HepG2 (cell line): ENCODE data around the gene SH2D5. TPM values are rescaled to one million over a fixed set of nuclear protein-coding genes. Genes with fewer than 3 reads are reported as not detected.

Experiments used
- ASH2L ChIP-seq: fragments of 300-600, 200-600 bp; sonication (generic); IDR thresholded peaks from 2 replicates; pipeline ENCODE4 v1.7.0; 2017; ENCODE audit warnings: low read depth, mild to moderate bottlenecking, moderate library complexity, mixed read lengths, low read length; ENCODE audit not compliant: insufficient read length
- ATF3 ChIP-seq: sonication (generic); formaldehyde crosslinking; IDR thresholded peaks from 2 replicates; pipeline ENCODE4 v1.4.0; 2020; ENCODE audit warnings: missing genetic modification reagents
- BATF2 ChIP-seq: sonication (generic); formaldehyde crosslinking; IDR thresholded peaks from 2 replicates; pipeline ENCODE4 v1.8.0; 2022; ENCODE audit warnings: mild to moderate bottlenecking, missing genetic modification reagents, moderate library complexity
- CBX1 ChIP-seq: IDR thresholded peaks from one replicate; pipeline ENCODE4 v1.6.1; 2016; ENCODE audit warnings: antibody characterized with exemption, low read depth
- CENPBD1 ChIP-seq: sonication (generic); formaldehyde crosslinking; IDR thresholded peaks from 2 replicates; pipeline ENCODE4 v1.8.0; 2022; ENCODE audit warnings: missing genetic modification reagents, low read depth, mild to moderate bottlenecking, borderline replicate concordance
- EED ChIP-seq: sonication (generic); formaldehyde crosslinking; IDR thresholded peaks from 2 replicates; pipeline ENCODE4 v1.5.0; 2020; ENCODE audit warnings: mild to moderate bottlenecking, missing genetic modification reagents
- IRF9 ChIP-seq: sonication (generic); formaldehyde crosslinking; IDR thresholded peaks from 2 replicates; pipeline ENCODE4 v1.8.0; 2022; ENCODE audit warnings: missing genetic modification reagents, mild to moderate bottlenecking, borderline replicate concordance
- ISL2 ChIP-seq: sonication (generic); formaldehyde crosslinking; IDR thresholded peaks from 2 replicates; pipeline ENCODE4 v1.5.0; 2020; ENCODE audit warnings: missing genetic modification reagents
- MAFG ChIP-seq: sonication (generic); formaldehyde crosslinking; IDR thresholded peaks from 2 replicates; pipeline ENCODE4 v1.5.1; 2020; ENCODE audit warnings: mild to moderate bottlenecking, missing genetic modification reagents
- NFATC3 ChIP-seq: sonication (generic); formaldehyde crosslinking; IDR thresholded peaks from 2 replicates; pipeline ENCODE4 v1.5.1; 2020; ENCODE audit warnings: mild to moderate bottlenecking, missing genetic modification reagents
- NONO ChIP-seq, 2 experiments: fragments of 450-650 bp in 1 of 2; sonication (generic) in 1 of 2; formaldehyde crosslinking in 1 of 2; IDR thresholded peaks in 1 of 2; conservative IDR thresholded peaks in 1 of 2; 2 replicates each; pipeline versions ENCODE4 v1.6.1 to v1.8.0; 2017 to 2022; ENCODE audit warnings: mild to moderate bottlenecking in 1 of 2, missing genetic modification reagents in 1 of 2, moderate library complexity in 1 of 2
- PITX1 ChIP-seq: sonication (generic); formaldehyde crosslinking; IDR thresholded peaks from 2 replicates; pipeline ENCODE4 v1.5.1; 2020; ENCODE audit warnings: mild to moderate bottlenecking, missing genetic modification reagents
- POLR2AphosphoS2 ChIP-seq: IDR thresholded peaks from 2 replicates; pipeline ENCODE4 v1.6.1; 2011; ENCODE audit warnings: low read depth, low read length, improper control_type of control experiment
- PRDM10 ChIP-seq: sonication (generic); formaldehyde crosslinking; IDR thresholded peaks from 2 replicates; pipeline ENCODE4 v1.4.0; 2020; ENCODE audit warnings: low read depth, missing genetic modification reagents
- SOX13 ChIP-seq, 3 experiments: fragments of 450-650 bp in 1 of 3; sonication (generic) in 1 of 3; formaldehyde crosslinking in 1 of 3; IDR thresholded peaks in 2 of 3; conservative IDR thresholded peaks in 1 of 3; 2 replicates each; pipeline versions ENCODE4 v1.5.0 to v1.6.1; 2016 to 2020; ENCODE audit warnings: antibody characterized with exemption in 1 of 3, mild to moderate bottlenecking in 1 of 3, missing compliant biosample characterization in 1 of 3, missing genetic modification reagents in 1 of 3, moderate library complexity in 1 of 3
- ZNF235 ChIP-seq: sonication (generic); formaldehyde crosslinking; IDR thresholded peaks from 2 replicates; pipeline ENCODE4 v1.8.1; 2023; ENCODE audit warnings: mild to moderate bottlenecking, missing genetic modification reagents, borderline replicate concordance
- ZNF264 ChIP-seq: sonication (generic); formaldehyde crosslinking; IDR thresholded peaks from 2 replicates; pipeline ENCODE4 v1.4.0; 2020; ENCODE audit warnings: missing genetic modification reagents
- ZNF547 ChIP-seq: sonication (generic); formaldehyde crosslinking; IDR thresholded peaks from 2 replicates; pipeline ENCODE4 v1.5.1; 2020; ENCODE audit warnings: mild to moderate bottlenecking, missing genetic modification reagents
- ZNF652 ChIP-seq: IDR thresholded peaks from 2 replicates; pipeline ENCODE4 v1.6.1; 2016; ENCODE audit warnings: low read depth, borderline replicate concordance
- ZNF703 ChIP-seq: sonication (generic); formaldehyde crosslinking; IDR thresholded peaks from 2 replicates; pipeline ENCODE4 v1.5.1; 2020; ENCODE audit warnings: missing genetic modification reagents, mild to moderate bottlenecking, moderate library complexity, borderline replicate concordance
- ZSCAN29 ChIP-seq: sonication (generic); formaldehyde crosslinking; conservative IDR thresholded peaks from 2 replicates; pipeline ENCODE4 v1.4.0; 2020; ENCODE audit warnings: mild to moderate bottlenecking, missing genetic modification reagents
- polyA plus RNA-seq, 8 experiments: library from polyadenylated mRNA; depleted of rRNA in 3 of 8; stranded (reverse) in 7 of 8; unstranded in 1 of 8; fragments of >200 nt; fragmentation: Illumina TruSeq in 4 of 8; extraction: Trizol in 4 of 8; gene quantifications; 2 replicates each; pipeline versions ENCODE4 v1.2.1 to v1.2.3, GENCODE V29; 2011 to 2016; ENCODE audit warnings: low read depth in 4 of 8, missing spikeins in 1 of 8, mixed read lengths in 1 of 8; ENCODE audit not compliant: insufficient read depth in 1 of 8
- total RNA-seq, 5 experiments: library from RNA; depleted of rRNA; stranded (reverse); fragments of >200 nt; fragmentation: Illumina TruSeq; extraction: Trizol; gene quantifications; 2 replicates each; pipeline ENCODE4 v1.2.3, GENCODE V29; 2016; ENCODE audit warnings: low read depth in 1 of 5

Gene SH2D5
- total and polyA plus RNA-seq, 2 of the 13 experiments (the other 11 are each of a cell fraction or from before 2014, with no cell fraction given) = 1.2 to 3.4 TPM

- no peak for TF ChIP-seq PITX1 (CRISPR knock-in tag)
- TF ChIP-seq CBX1 = no peak
- TF ChIP-seq ZNF652 (CRISPR knock-in tag) = no peak
- no peak for TF ChIP-seq MAFG (CRISPR knock-in tag)
- no peak for TF ChIP-seq ZNF703
- no peak for TF ChIP-seq SOX13 (IDR thresholded peaks at IDR 0.05)
- no peak for TF ChIP-seq SOX13 (CRISPR knock-in tag; conservative IDR thresholded peaks at IDR 0.05 in 1 of 2, IDR thresholded peaks at IDR 0.05 in 1 of 2)
- TF ChIP-seq ZNF235 (CRISPR knock-in tag) = no peak
- TF ChIP-seq ZSCAN29 (CRISPR knock-in tag) = 0 out of 2 replicates have a peak, but pooled peaks have one; percentile 57
- peak; percentile 82 for TF ChIP-seq ZNF547 (CRISPR knock-in tag)
- TF ChIP-seq PRDM10 (CRISPR knock-in tag) = peak; percentile 59; the same call in 1 of the 2 replicates
- no peak for TF ChIP-seq BATF2 (CRISPR knock-in tag)
- no peak; the same call in 1 of the 2 replicates for TF ChIP-seq ZNF264 (CRISPR knock-in tag)
- TF ChIP-seq NONO (IDR thresholded peaks at IDR 0.05) = no peak
- 0 out of 2 replicates have a peak, but pooled peaks have one; percentile 25 for TF ChIP-seq NONO (CRISPR knock-in tag; conservative IDR thresholded peaks at IDR 0.05)
- TF ChIP-seq ISL2 = 0 out of 2 replicates have a peak, but pooled peaks have one; percentile 31
- TF ChIP-seq EED (CRISPR knock-in tag) = peak; percentile 79; the same call in 1 of the 2 replicates
- peak; percentile 28; the same call in 1 of the 2 replicates for TF ChIP-seq IRF9 (CRISPR knock-in tag)
- TF ChIP-seq ASH2L = peak; percentile 47
- TF ChIP-seq NFATC3 (CRISPR knock-in tag) = 0 out of 2 replicates have a peak, but pooled peaks have one; percentile 57
- TF ChIP-seq CENPBD1 (CRISPR knock-in tag) = no peak
- no peak for TF ChIP-seq POLR2AphosphoS2
- 0 out of 2 replicates have a peak, but pooled peaks have one; percentile 14 for TF ChIP-seq ATF3 (CRISPR knock-in tag)
These were observed 35.8 kb downstream of the SH2D5 start (continued) for GRCh38 chr1:20696397-20697333.
